ENCODE results near the gene PMEPA1.

DNA sequence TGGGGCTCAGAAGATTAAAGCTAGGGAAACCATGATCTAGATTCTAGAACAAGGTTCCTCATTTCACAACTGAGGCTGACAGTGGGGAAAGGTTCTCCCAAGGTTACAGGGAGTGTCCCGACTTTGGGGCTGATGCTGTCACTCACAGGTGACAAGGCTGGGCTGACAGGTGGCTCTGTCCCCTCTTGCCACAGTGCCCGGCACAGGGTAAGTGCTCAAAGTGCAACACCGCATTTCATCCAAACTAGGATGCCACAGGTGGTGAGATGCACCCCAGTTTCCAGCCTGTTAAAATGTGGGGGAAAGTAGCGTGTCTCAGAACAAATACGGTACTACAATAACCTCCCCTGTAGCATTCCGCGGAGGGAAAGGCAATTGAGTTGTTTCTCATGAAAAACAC lies 97.4 kb downstream of the PMEPA1 start:
- TF ChIP-seq POLR2AphosphoS5 (IDR thresholded peaks at IDR 0.05; ENCODE audit: low read depth, low read length) = no peak
- no peak for TF ChIP-seq TAF1 (IDR thresholded peaks at IDR 0.05; ENCODE audit: borderline replicate concordance, insufficient read depth, low read length)
- TF ChIP-seq SIN3A (IDR thresholded peaks at IDR 0.05; ENCODE audit: borderline replicate concordance, insufficient read depth, low read length) = no peak
- TF ChIP-seq, protein P1, sequence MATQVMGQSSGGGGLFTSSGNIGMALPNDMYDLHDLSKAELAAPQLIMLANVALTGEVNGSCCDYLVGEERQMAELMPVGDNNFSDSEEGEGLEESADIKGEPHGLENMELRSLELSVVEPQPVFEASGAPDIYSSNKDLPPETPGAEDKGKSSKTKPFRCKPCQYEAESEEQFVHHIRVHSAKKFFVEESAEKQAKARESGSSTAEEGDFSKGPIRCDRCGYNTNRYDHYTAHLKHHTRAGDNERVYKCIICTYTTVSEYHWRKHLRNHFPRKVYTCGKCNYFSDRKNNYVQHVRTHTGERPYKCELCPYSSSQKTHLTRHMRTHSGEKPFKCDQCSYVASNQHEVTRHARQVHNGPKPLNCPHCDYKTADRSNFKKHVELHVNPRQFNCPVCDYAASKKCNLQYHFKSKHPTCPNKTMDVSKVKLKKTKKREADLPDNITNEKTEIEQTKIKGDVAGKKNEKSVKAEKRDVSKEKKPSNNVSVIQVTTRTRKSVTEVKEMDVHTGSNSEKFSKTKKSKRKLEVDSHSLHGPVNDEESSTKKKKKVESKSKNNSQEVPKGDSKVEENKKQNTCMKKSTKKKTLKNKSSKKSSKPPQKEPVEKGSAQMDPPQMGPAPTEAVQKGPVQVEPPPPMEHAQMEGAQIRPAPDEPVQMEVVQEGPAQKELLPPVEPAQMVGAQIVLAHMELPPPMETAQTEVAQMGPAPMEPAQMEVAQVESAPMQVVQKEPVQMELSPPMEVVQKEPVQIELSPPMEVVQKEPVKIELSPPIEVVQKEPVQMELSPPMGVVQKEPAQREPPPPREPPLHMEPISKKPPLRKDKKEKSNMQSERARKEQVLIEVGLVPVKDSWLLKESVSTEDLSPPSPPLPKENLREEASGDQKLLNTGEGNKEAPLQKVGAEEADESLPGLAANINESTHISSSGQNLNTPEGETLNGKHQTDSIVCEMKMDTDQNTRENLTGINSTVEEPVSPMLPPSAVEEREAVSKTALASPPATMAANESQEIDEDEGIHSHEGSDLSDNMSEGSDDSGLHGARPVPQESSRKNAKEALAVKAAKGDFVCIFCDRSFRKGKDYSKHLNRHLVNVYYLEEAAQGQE (IDR thresholded peaks at IDR 0.05; ENCODE audit: insufficient read depth in 1 of 2, low read depth in 2 of 2, low read length in 2 of 2) = no peak
- no peak for TF ChIP-seq FOXP2 (optimal IDR thresholded peaks at IDR 0.05; ENCODE audit: borderline replicate concordance, extremely low read depth, extremely low read length, insufficient read depth)

Measured in PFSK-1 (cell line).